Parathyroid adenoma (tissue), 2 donors: Measurements from ENCODE around the gene ZNF865.

ENCODE experiments used
- H2AFZ ChIP-seq: fragments of 300-600 bp; sonication (generic); one replicate; pipeline ENCODE4 v1.7.0; 2017; ENCODE audit warnings: antibody characterized with exemption, mild to moderate bottlenecking
- H3K27ac ChIP-seq: fragments of 300-600 bp; sonication (generic); one replicate; pipeline ENCODE4 v1.7.0; 2017
- H3K27me3 ChIP-seq: fragments of 300-600 bp; sonication (generic); one replicate; pipeline ENCODE4 v1.7.0; 2017; ENCODE audit warnings: low read length; ENCODE audit not compliant: control insufficient read depth, insufficient read depth
- H3K36me3 ChIP-seq: fragments of 300-600 bp; sonication (generic); one replicate; pipeline ENCODE4 v1.7.0; 2017; ENCODE audit warnings: low read length; ENCODE audit not compliant: control insufficient read depth, insufficient read depth
- H3K4me1 ChIP-seq: fragments of 300-600 bp; sonication (generic); one replicate; pipeline ENCODE4 v1.7.0; 2017; ENCODE audit warnings: control low read depth
- H3K4me2 ChIP-seq: fragments of 300-600 bp; sonication (generic); one replicate; pipeline ENCODE4 v1.7.0; 2017; ENCODE audit warnings: low read length
- H3K4me3 ChIP-seq: fragments of 300-600 bp; sonication (generic); one replicate; pipeline ENCODE4 v1.7.0; 2017; ENCODE audit warnings: low read depth, low read length
- H3K79me2 ChIP-seq: fragments of 300-600 bp; sonication (generic); one replicate; pipeline ENCODE4 v1.7.0; 2017; ENCODE audit warnings: control low read depth
- H3K9ac ChIP-seq: fragments of 300-600 bp; sonication (generic); one replicate; pipeline ENCODE4 v1.7.0; 2017; ENCODE audit warnings: mild to moderate bottlenecking
- H3K9me3 ChIP-seq: fragments of 300-600 bp; sonication (generic); one replicate; pipeline ENCODE4 v1.7.0; 2017; ENCODE audit warnings: low read length; ENCODE audit not compliant: control insufficient read depth
- TF ChIP-seq, protein P1 (sequence below): fragments of 300-600 bp; sonication (generic); IDR thresholded peaks from one replicate; pipeline ENCODE4 v1.7.0; 2017; ENCODE audit warnings: antibody characterized with exemption, mild to moderate bottlenecking
- donor health status: primary hyperparathyroidism.

ZNF865 gene

DNA sequence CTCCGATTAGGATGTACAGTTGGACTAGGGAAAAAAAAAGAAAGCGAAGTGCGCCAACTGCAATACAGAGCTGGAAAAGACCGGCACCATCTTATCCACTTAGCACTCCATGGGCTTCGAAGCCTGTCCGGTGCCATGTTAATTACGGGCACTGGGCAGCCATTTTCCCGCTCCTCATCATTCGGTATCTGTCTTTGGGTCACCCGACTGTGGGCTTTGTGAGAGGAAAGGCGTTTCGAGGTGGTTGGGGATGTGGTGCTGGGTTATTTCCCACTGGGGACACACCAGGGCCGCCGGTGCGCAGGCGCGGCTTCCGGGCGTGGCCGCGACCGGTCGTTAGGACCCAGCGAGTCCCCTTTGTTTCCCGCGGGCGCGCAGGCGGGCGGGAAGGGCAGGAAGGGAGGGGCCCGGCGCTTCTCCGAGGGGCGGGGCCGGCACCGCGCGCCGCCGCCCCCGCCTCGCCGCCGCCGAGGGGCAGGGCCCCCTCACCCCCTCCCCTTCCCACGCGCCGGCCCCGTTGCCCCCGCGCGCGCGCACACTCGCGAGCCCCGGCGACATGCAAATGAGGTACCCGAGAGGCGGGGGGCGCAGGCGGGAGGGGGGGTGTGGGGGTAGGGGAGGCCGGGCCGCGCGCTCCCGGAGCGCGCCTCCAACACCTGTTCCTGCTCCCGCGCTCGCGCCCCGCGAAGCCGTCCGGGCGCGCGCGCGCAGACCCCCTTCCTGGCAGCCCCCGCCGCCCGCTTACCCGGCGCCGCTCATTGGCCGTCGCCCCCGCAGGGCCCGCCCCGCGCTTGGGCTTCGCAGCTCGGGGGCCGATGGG is 5.4 kb upstream of the ZNF865 start, which contains the start of gene ZNF524:
Gene ZNF524, plus strand, starts transcription at position 447 of the 820 bp plus-strand sequence. CDS start 1,825 bp downstream, outside the sequence.
- Histone ChIP-seq H3K9ac (peak within 1 kb of the TSS; percentile 75), H3K36me3 (no peaks in the 10 kb centered on the region), H3K79me2 (peaks cover 4% of the 10 kb centered on the region), H3K4me3 (peak within 1 kb of the TSS; percentile 88), H3K27me3 (no peaks in the 10 kb centered on the region), H3K9me3 (no peaks in the 10 kb centered on the region), H3K4me2 (peak within 1 kb of the TSS; percentile 92), H3K27ac (peak within 1 kb of the TSS; percentile 96), H3K4me1 (peaks cover 9% of the 10 kb centered on the region), H2AFZ (peak within 1 kb of the TSS; percentile 93)
- TF ChIP-seq, protein P1, sequence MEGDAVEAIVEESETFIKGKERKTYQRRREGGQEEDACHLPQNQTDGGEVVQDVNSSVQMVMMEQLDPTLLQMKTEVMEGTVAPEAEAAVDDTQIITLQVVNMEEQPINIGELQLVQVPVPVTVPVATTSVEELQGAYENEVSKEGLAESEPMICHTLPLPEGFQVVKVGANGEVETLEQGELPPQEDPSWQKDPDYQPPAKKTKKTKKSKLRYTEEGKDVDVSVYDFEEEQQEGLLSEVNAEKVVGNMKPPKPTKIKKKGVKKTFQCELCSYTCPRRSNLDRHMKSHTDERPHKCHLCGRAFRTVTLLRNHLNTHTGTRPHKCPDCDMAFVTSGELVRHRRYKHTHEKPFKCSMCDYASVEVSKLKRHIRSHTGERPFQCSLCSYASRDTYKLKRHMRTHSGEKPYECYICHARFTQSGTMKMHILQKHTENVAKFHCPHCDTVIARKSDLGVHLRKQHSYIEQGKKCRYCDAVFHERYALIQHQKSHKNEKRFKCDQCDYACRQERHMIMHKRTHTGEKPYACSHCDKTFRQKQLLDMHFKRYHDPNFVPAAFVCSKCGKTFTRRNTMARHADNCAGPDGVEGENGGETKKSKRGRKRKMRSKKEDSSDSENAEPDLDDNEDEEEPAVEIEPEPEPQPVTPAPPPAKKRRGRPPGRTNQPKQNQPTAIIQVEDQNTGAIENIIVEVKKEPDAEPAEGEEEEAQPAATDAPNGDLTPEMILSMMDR = no peak

DNA sequence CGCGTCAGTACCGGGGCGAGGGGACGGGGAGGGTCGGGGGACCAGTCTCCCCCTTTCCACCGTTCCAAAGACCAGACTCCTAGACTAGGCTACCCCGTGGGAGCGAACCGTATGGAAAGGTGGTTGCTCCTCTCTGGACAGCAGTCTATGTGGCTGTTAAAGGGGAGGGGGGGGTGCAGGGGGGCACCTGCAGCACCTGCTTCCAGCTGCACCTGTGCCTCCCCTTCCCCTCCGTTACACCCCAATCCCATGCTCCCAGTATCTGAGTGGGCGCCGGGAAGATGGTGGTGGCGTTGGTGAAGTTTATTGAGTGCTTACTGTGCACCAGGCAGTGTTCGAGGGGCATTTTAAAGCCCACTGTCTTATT is 4.8 kb upstream of the ZNF865 start:
- Histone ChIP-seq H3K4me1 (peaks cover 9% of the 10 kb centered on the region), H3K9me3 (no peaks in the 10 kb centered on the region), H3K27ac (peak overlapping the region; percentile 96), H3K4me3 (peak overlapping the region; percentile 88), H3K9ac (peak overlapping the region; percentile 64), H2AFZ (peak overlapping the region; percentile 69), H3K36me3 (no peaks in the 10 kb centered on the region), H3K79me2 (peaks cover 4% of the 10 kb centered on the region), H3K4me2 (peak overlapping the region; percentile 92), H3K27me3 (no peaks in the 10 kb centered on the region)
- TF ChIP-seq, protein P1 = no peak

DNA sequence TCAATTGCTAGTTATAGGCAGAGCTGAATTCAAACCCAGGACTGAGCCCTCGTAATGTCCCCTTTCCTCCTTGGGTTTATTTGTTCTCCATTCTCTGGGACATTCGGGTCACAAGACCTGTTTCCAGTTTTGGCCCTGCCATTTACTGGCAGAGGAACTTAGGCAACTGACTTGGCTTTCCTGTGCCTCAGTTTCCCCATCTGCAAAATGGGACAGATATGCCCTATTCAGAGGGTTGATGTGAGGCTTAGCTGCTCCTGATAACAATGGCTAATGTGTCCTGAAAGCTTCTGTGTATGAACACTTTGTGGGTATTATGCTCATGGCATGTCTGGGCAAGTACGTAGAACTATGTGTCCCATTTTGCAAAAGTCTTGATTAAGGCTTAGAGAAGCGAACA is 4.4 kb upstream of the ZNF865 start:
- Histone ChIP-seq H3K4me1 (peaks cover 9% of the 10 kb centered on the region), H3K27me3 (no peaks in the 10 kb centered on the region), H3K4me2 (peak overlapping the region; percentile 92), H2AFZ (peak overlapping the region; percentile 69), H3K27ac (peak overlapping the region; percentile 96), H3K4me3 (peak overlapping the region; percentile 88), H3K9ac (no peak overlapping the region), H3K36me3 (no peaks in the 10 kb centered on the region), H3K9me3 (no peaks in the 10 kb centered on the region), H3K79me2 (peaks cover 4% of the 10 kb centered on the region)
- TF ChIP-seq, protein P1 = no peak

DNA sequence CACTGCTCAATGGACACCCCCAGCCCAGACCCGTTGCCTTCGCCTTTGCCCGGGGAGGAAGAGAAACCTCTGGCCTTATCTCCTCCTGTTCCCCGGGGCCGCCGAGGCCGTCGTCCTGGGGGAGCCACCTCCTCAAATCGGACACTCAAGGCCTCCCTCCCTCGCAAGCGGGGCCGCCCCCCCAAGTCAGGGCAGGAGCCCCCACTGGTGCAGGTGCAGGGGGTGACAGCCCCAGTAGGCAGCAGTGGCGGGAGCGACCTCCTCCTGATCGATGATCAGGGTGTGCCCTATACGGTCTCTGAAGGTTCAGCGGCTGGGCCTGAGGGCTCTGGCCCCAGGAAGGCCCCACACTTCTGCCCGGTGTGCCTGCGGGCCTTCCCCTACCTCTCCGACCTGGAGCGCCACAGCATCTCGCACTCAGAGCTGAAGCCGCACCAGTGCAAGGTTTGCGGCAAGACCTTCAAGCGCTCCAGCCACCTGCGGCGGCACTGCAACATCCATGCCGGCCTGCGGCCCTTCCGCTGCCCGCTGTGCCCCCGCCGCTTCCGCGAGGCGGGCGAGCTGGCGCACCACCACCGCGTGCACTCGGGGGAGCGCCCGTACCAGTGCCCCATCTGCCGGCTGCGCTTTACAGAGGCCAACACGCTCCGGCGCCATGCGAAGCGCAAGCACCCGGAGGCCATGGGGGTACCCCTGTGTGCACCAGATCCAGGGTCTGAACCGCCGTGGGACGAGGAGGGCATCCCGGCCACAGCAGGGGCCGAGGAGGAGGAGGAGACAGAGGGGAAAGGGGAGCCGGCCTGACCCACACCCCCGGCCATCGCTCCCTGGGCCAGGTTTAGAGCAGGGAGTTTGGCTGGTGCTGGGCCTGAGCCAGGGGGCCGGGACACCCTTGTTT is 3.1 kb upstream of the ZNF865 start:
- no peak overlapping the region for H3K4me2 ChIP-seq
- H3K27ac ChIP-seq = no peak overlapping the region
- TF ChIP-seq, protein P1 = no peak
- H3K4me3 ChIP-seq = no peak overlapping the region
- H3K9ac ChIP-seq = no peak overlapping the region
- no peak overlapping the region for H2AFZ ChIP-seq
- H3K79me2 ChIP-seq = peaks cover 16% of the 10 kb centered on the region
- no peaks in the 10 kb centered on the region for H3K9me3 ChIP-seq
- no peaks in the 10 kb centered on the region for H3K27me3 ChIP-seq
- no peaks in the 10 kb centered on the region for H3K36me3 ChIP-seq
- H3K4me1 ChIP-seq = peaks cover 13% of the 10 kb centered on the region
